GM23338 (cell line): ENCODE results near the gene ATF4. TPM values are rescaled to one million over a fixed set of nuclear protein-coding genes. Genes with fewer than 3 reads are reported as not detected.
A peak's percentile ranks its signal among the peaks of the same experiment; 100 is the strongest.

Experiments used
- ATAC-seq: fragments of 200-7000 bp; cut with Tn5 transposase; 3 replicates; pipeline ENCODE4 v1.9.1; 2020
- DNase-seq: peaks from one replicate; pipeline ENCODE4 v3.0.0-alpha.2; 2015; ENCODE audit warnings: low spot score
- H2AFZ ChIP-seq: fragments of 200-600 bp; sonication (generic); 2 replicates; pipeline ENCODE4 v1.8.0; 2016; ENCODE audit warnings: antibody characterized with exemption, mild to moderate bottlenecking, moderate library complexity
- H3F3A ChIP-seq: fragments of 200-600 bp; sonication (generic); replicated peaks from 2 replicates; pipeline ENCODE4 v1.8.0; 2017; ENCODE audit warnings: antibody characterized with exemption, mixed run types, low read depth
- H3K27ac ChIP-seq: fragments of 200-600 bp; sonication (generic); 2 replicates; pipeline ENCODE4 v1.6.1; 2016; ENCODE audit warnings: low read depth
- H3K27me3 ChIP-seq: fragments of 200-600 bp; sonication (generic); 2 replicates; pipeline ENCODE4 v1.8.0; 2016; ENCODE audit warnings: mild to moderate bottlenecking, mixed run types, moderate library complexity; ENCODE audit not compliant: insufficient read depth
- H3K36me3 ChIP-seq: fragments of 200-600 bp; sonication (generic); 2 replicates; pipeline ENCODE4 v1.8.0; 2016; ENCODE audit warnings: mild to moderate bottlenecking; ENCODE audit not compliant: insufficient read depth
- H3K4me1 ChIP-seq: fragments of 200-600 bp; sonication (generic); 2 replicates; pipeline ENCODE4 v1.8.0; 2016; ENCODE audit warnings: mild to moderate bottlenecking, moderate library complexity; ENCODE audit not compliant: insufficient read depth
- H3K4me2 ChIP-seq: fragments of 200-600 bp; sonication (generic); 2 replicates; pipeline ENCODE4 v1.7.1; 2017; ENCODE audit warnings: mixed run types
- H3K4me3 ChIP-seq: fragments of 200-600 bp; sonication (generic); 2 replicates; pipeline ENCODE4 v1.6.1; 2016; ENCODE audit warnings: mixed run types
- H3K79me2 ChIP-seq: fragments of 200-600 bp; sonication (generic); replicated peaks from 2 replicates; pipeline ENCODE4 v1.8.0; 2017; ENCODE audit warnings: mild to moderate bottlenecking; ENCODE audit not compliant: insufficient read depth
- H3K9me2 ChIP-seq: fragments of 200-600 bp; sonication (generic); 2 replicates; pipeline ENCODE4 v1.8.0; 2017; ENCODE audit not compliant: insufficient read depth
- H4K20me1 ChIP-seq: fragments of 200-600 bp; sonication (generic); replicated peaks from 2 replicates; pipeline ENCODE4 v1.8.0; 2017; ENCODE audit warnings: mild to moderate bottlenecking; ENCODE audit not compliant: insufficient read depth
- H3K27ac Mint-ChIP-seq: 2 replicates; pipeline ENCODE4 v1.8.0; 2020; ENCODE audit warnings: inconsistent platforms, mild to moderate bottlenecking, moderate library complexity, mixed read lengths
- H3K27me3 Mint-ChIP-seq: 3 replicates; pipeline ENCODE4 v1.8.0; 2022; ENCODE audit warnings: low read depth, mild to moderate bottlenecking, moderate library complexity, mixed read lengths, inconsistent platforms; ENCODE audit not compliant: insufficient read depth, poor library complexity
- H3K36me3 Mint-ChIP-seq: 3 replicates; pipeline ENCODE4 v1.8.0; 2021; ENCODE audit warnings: low read depth, mild to moderate bottlenecking, inconsistent platforms, moderate library complexity, mixed read lengths
- H3K4me1 Mint-ChIP-seq: 3 replicates; pipeline ENCODE4 v1.8.0; 2020; ENCODE audit warnings: mild to moderate bottlenecking, inconsistent platforms, mixed read lengths
- H3K4me3 Mint-ChIP-seq: 3 replicates; pipeline ENCODE4 v1.8.0; 2021; ENCODE audit warnings: moderate library complexity, mild to moderate bottlenecking, inconsistent platforms, mixed read lengths
- H3K9me3 Mint-ChIP-seq: 3 replicates; pipeline ENCODE4 v1.8.0; 2020; ENCODE audit warnings: moderate library complexity, mild to moderate bottlenecking, inconsistent platforms, mixed read lengths
- CTCF ChIP-seq, 2 experiments: fragments of 200-600 bp in 1 of 2; sonication (generic) in 1 of 2; conservative IDR thresholded peaks; 2 replicates each; pipeline versions ENCODE4 v1.5.1 to v1.6.1; 2016 to 2017; ENCODE audit warnings: antibody characterized with exemption in 2 of 2, low read depth in 2 of 2, mild to moderate bottlenecking in 2 of 2, moderate library complexity in 1 of 2
- ETS1 ChIP-seq: IDR thresholded peaks from 2 replicates; pipeline ENCODE4 v1.6.1; 2016; ENCODE audit warnings: antibody characterized with exemption
- EZH2 ChIP-seq: fragments of 200-600 bp; sonication (generic); IDR thresholded peaks from one replicate; pipeline ENCODE4 v1.8.0; 2017; ENCODE audit warnings: antibody characterized with exemption, mild to moderate bottlenecking, low read depth; ENCODE audit not compliant: unreplicated experiment
- EZH2phosphoT487 ChIP-seq: fragments of 200-600 bp; sonication (generic); IDR thresholded peaks from one replicate; pipeline ENCODE4 v1.8.1; 2018; ENCODE audit warnings: antibody characterized with exemption; ENCODE audit not compliant: unreplicated experiment
- NANOG ChIP-seq: IDR thresholded peaks from 2 replicates; pipeline ENCODE4 v1.6.1; 2016; ENCODE audit warnings: antibody characterized with exemption, borderline replicate concordance
- POLR2AphosphoS5 ChIP-seq: IDR thresholded peaks from 2 replicates; pipeline ENCODE4 v1.6.1; 2016; ENCODE audit warnings: antibody characterized with exemption, low read depth
- STAT1 ChIP-seq: IDR thresholded peaks from one replicate; pipeline ENCODE4 v1.6.1; 2016; ENCODE audit warnings: antibody characterized with exemption; ENCODE audit not compliant: unreplicated experiment
- ZNF331 ChIP-seq: fragments of 250-450 bp; sonication (Bioruptor Pico); IDR thresholded peaks from 2 replicates; pipeline ENCODE4 v1.5.0; 2020; ENCODE audit warnings: low read depth, mild to moderate bottlenecking, moderate library complexity
- polyA plus RNA-seq: library from polyadenylated mRNA; unstranded; fragments of >200 nt; fragmentation: Nextera tagmentation; extraction: Ambion mirVana; gene quantifications from 2 replicates; pipeline ENCODE4 v1.2.1, GENCODE V29; 2016
- total RNA-seq: library from RNA; depleted of rRNA; stranded (reverse); fragments of >200 nt; shearing (Covaris generic); gene quantifications from 2 replicates; pipeline ENCODE4 v1.2.3, GENCODE V29; 2014

The ATF4 gene
- total and polyA plus RNA-seq, 2 experiments from 2014 or later: 446 to 553 TPM

DNA sequence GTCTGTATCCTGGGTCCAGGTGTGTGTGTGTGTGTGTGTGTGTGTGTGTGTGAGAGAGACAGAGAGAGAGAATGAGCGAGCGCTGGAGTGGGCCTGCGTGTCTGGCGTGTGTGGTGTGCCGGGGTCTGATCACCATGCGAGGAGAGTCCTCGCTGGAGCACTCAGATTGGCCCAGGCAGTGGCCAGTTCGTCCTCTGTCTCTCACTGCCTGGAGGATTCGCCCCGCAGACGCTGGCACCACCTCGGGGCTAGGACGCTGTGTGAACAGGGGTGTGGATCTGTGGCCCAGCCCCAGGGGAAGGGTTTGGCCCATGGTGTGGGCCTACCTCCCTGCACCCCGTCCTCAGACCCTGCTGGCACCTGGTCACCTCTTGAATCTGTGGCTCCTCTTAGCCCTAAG, 38.6 kb downstream of the ATF4 start:
- Histone ChIP-seq H3K27me3 (peaks cover 46% of the 10 kb centered on the region), H2AFZ (no peak overlapping the region), H3K27ac (no peak overlapping the region), H3K4me2 (no peak overlapping the region), H3K4me1 (no peaks in the 10 kb centered on the region; the same call in 1 of the 2 replicates), H3F3A (peaks cover 8% of the 10 kb centered on the region; the same call in 1 of the 2 replicates), H3K4me3 (no peak overlapping the region), H3K9me2 (no peaks in the 10 kb centered on the region), H4K20me1 (peaks cover 11% of the 10 kb centered on the region; the same call in 1 of the 2 replicates), H3K79me2 (no peaks in the 10 kb centered on the region), H3K36me3 (no peaks in the 10 kb centered on the region)
- Mint-ChIP-seq H3K27ac (no peak overlapping the region), H3K9me3 (no peaks in the 10 kb centered on the region), H3K36me3 (no peaks in the 10 kb centered on the region), H3K27me3 (peaks cover 44% of the 10 kb centered on the region), H3K4me3 (peak overlapping the region; percentile 52), H3K4me1 (peaks cover 12% of the 10 kb centered on the region)
- TF ChIP-seq STAT1 (no peak), NANOG (no peak), EZH2phosphoT487 (no peak), ETS1 (no peak), POLR2AphosphoS5 (no peak), ZNF331 (no peak)
- no peak for DNase-seq
- ATAC-seq: no peak; the same call in 2 of the 3 replicates

DNA sequence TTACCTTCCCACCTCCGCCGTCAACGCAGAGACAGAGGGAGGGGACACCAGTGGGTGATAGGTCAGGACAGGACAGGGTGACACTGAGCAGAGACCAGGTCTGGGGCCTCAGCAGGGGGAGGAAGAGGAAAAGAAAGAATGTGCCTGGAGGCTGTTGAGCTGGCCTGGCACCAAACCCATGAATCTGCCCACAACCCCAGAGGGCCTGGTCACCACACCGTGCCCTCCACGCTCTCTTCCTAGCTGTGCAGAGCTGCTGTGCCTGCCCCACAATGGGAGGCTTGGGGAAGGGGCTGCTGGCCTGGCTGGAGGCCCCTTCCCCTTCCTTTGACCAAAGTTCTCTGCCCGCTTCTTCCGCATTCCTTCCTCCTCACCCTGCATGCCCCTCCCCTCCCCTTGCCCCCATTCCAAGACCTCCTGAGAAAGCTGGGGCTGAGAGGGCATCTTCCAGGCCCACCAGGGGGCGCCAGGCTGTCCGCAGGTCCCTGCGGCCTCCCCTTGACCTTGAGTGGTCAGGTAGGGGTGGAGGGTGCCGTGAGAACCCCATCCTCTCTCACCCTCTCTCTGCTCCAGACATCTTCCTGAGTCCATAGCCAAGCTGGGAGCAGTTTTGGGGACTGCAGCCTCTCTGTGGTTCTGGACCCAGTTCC, 39.2 kb downstream of the ATF4 start:
- H3K27me3 Mint-ChIP-seq: peaks cover 42% of the 10 kb centered on the region
- DNase-seq: peak; percentile 89
- no peaks in the 10 kb centered on the region for H3K9me3 Mint-ChIP-seq

More for the DNA sequence above, 39.2 kb downstream of the ATF4 start:
- Histone ChIP-seq H3K27ac (no peak overlapping the region), H2AFZ (no peak overlapping the region), H3K9me2 (no peaks in the 10 kb centered on the region), H3K27me3 (peaks cover 46% of the 10 kb centered on the region), H3K36me3 (no peaks in the 10 kb centered on the region), H3K4me1 (no peaks in the 10 kb centered on the region; the same call in 1 of the 2 replicates), H3K79me2 (no peaks in the 10 kb centered on the region), H3K4me2 (peak overlapping the region; percentile 38; the same call in 1 of the 2 replicates), H3F3A (peaks cover 8% of the 10 kb centered on the region; the same call in 1 of the 2 replicates), H4K20me1 (peaks cover 11% of the 10 kb centered on the region; the same call in 1 of the 2 replicates), H3K4me3 (no peak overlapping the region)
- H3K27ac Mint-ChIP-seq: no peak overlapping the region
- no peak for TF ChIP-seq EZH2
- no peak for TF ChIP-seq ZNF331
- TF ChIP-seq ETS1: no peak
- no peak for TF ChIP-seq EZH2phosphoT487
- TF ChIP-seq CTCF (conservative IDR thresholded peaks at IDR 0.05; ENCODE audit: low read depth in 2 of 2): peak; percentile 90
- H3K4me1 Mint-ChIP-seq: peaks cover 12% of the 10 kb centered on the region
- H3K4me3 Mint-ChIP-seq: no peak overlapping the region
- ATAC-seq: peak; percentile 79
- no peaks in the 10 kb centered on the region for H3K36me3 Mint-ChIP-seq
